Measurements from ENCODE around the gene CORO2A. TPM values are rescaled to one million over a fixed set of nuclear protein-coding genes. Genes with fewer than 3 reads are reported as not detected.
A peak's percentile ranks its signal among the peaks of the same experiment; 100 is the strongest.

Gene CORO2A
- total RNA-seq, 1 experiment from 2014 or later: 4.3 TPM

DNA sequence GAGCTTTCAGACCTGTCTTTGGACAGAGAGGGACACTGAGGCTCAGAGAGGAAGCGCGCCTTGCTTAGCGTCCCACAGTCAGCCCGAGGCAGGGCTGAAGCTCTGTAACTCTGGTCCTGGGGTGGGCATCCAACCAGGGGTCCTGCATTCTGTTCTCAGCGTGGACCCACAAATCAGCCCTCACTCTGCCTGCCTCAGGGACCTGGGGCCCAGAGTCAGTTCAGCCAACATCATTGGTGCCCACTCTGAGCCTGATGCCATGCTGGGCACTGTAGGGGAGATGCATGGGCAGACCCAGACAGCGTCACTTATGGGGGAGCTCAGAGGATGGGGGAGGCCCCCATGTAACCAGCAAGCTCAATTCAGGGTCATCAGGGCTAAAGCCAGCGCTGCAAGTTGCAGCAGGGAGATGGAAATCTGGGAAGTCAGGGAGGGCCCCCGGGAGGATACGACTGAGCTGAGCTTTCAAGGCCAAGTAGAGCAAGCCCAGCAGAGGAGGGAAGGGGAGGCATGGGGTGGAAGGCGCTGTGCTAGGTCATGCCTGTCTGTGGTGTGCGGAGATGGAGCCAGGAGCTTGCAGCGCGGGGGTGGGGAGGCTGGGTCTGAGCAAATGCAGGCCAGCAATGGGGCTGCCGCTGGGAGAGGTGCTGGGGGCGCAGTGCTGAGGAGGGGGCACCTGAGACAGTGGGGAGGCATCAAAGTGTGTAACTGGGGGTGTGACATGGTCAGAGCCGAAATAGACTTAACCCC lies 21.1 kb downstream of the CORO2A start:
- no peak for DNase-seq (ENCODE audit: low read depth)

DNA sequence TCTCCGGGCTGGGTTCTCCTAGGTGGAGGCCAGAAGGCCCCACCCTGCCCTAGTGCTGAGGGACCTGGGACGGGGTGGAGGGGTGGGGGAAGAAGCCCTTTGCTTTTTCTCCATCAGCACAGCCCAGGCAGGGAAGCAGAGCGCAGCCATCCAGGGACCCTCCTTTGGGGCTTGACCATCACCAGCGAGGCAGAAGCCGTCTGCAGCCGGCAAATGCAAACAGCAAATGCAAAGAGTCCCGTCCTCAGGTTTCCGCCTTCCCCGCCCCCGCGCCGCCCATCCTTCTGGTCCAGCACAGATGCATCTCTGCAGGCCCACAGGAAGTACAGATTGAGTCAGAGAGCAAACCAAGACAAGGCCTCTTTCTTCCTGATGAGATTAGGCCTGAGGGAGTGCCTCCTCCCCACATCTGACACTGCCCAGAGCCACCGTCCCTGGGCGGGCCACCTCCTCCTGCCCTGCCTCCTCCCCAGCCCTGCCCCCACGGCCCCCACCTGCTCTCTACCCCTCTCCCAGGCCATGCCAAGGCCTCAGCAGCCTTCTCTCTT lies 23.4 kb downstream of the CORO2A start:
- DNase-seq (ENCODE audit: low read depth): peak; percentile 31

DNA sequence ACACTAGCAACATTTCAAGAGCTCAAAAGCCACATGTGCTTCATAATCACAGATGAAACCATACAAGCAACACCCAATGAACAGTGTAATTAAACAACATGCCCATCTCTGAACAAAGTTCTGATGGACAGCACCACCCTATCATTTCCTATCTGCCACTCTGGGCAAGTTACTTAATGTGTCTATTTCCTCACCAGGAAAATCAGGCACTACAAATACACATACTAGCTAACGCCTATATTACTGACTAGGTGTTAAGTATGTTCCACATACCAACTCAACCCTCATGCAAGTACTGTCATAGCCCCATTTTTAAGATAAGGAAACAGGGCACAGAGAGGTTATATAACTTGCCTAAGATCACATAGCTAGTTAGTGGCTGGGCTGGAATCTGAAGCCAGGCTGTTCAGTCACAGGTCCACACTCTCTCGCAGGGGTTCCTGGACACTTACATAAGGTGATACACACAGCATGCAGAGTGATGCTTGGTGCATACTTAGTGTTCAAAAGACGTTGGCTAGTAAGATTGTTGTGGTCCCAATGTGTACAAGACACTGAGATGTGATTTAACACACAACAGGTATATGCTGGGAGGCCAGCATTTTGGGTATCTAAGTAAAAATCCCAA lies 24.2 kb downstream of the CORO2A start:
- no peak for DNase-seq (ENCODE audit: low read depth)

DNA sequence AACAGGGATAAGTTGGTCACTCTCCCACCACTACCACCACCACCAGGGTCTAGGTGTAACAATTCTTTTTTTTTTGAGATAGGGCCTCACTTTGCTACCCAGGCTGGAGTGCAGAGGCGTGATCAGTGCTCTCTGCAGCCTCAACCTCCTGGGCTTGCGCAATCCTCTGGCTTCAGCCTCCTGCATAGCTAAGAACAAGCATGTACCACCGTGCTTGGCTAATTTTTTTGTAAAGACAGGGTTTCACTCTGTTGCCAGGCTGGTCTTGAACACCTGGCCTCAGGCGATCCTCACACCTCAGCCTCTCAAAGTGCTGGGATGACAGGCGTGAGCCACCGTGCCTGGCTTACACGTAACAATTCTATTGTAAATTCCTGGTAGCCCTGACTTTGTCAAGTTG lies 27.5 kb downstream of the CORO2A start:
- DNase-seq (ENCODE audit: low read depth): no peak

DNA sequence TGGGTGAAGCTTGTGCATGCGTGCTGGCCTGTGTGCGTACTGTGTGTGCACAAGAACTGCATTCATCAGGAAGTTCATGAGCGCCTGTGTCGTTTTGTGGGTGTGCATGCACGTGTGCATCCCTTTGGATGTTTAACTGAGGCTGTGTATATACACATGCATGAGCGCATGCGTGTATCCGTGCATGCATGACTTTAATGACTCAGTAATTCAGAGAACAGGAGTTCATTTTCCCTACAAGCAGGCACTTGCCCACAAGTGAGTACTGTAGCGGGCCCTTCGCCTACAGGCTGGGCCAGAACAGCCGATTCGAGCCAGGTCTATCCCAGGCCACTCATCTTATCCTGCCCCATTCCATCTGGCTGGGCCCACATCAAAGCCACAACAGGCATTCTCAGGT lies 29.8 kb downstream of the CORO2A start:
- no peak for DNase-seq (ENCODE audit: low read depth)

- no peak for DNase-seq (ENCODE audit: low read depth)
Observed at GRCh38 chr9:98161851-98162250, 30.6 kb downstream of the CORO2A start.

- no peak for DNase-seq (ENCODE audit: low read depth)
Observed at GRCh38 chr9:98159790-98160189, 32.6 kb downstream of the CORO2A start.

GRCh38 chr9:98159301-98159700 lies 33.1 kb downstream of the CORO2A start:
- DNase-seq (ENCODE audit: low read depth): no peak

- no peak for DNase-seq (ENCODE audit: low read depth)
Observed at GRCh38 chr9:98158071-98158831, 34.2 kb downstream of the CORO2A start.

- no peak for DNase-seq (ENCODE audit: low read depth)
Observed at GRCh38 chr9:98157372-98157771, 35.1 kb downstream of the CORO2A start.

GRCh38 chr9:98154678-98155077 lies 37.8 kb downstream of the CORO2A start:
- no peak for DNase-seq (ENCODE audit: low read depth)

DNA sequence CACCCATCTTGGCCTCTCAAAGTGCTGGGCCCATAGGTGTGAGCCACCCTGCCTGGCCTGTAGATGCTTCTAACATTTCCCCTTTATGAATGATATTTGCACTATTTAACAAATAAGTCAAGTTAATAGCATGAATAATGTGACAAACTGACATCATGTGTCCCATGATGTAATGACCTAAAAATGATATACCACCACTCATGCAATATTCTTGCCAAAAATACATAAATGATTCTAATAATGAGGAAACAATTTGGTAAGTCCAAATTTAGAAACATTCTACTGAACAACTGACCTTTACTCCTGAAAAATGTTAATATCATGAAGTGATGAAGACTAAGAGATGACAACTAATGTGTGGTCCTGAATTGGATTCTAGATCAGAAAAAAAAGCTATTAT lies 39.9 kb downstream of the CORO2A start:
- DNase-seq (ENCODE audit: low read depth): no peak

DNA sequence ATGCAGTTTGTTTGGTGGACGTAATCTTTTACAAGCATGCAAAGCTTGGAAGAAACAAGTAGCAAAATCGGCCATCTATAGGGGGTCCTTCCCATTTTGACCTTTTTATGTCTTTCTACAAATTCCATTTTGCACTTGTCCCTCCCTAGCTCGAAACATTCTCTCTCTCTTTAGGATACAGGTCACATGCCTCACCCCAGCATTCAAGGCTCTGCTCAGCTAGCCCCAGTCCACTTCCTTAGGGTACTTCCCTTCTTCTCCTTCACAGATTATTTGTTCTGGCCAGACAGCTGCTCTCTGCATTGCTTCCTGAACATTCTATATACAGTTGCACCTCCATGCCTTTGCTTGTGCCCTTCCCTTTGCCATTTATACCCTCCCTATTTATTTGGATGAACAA lies 41.7 kb downstream of the CORO2A start:
- DNase-seq (ENCODE audit: low read depth): no peak

GRCh38 chr9:98150164-98150563 lies 42.3 kb downstream of the CORO2A start:
- no peak for DNase-seq (ENCODE audit: low read depth)

- DNase-seq (ENCODE audit: low read depth): no peak
Observed at GRCh38 chr9:98149422-98149821, 43.0 kb downstream of the CORO2A start.

- DNase-seq (ENCODE audit: low read depth): no peak
Observed at GRCh38 chr9:98148486-98148885, 44.0 kb downstream of the CORO2A start.

- DNase-seq (ENCODE audit: low read depth): peak; percentile 38
Observed at GRCh38 chr9:98147582-98147981, 44.9 kb downstream of the CORO2A start.

DNA sequence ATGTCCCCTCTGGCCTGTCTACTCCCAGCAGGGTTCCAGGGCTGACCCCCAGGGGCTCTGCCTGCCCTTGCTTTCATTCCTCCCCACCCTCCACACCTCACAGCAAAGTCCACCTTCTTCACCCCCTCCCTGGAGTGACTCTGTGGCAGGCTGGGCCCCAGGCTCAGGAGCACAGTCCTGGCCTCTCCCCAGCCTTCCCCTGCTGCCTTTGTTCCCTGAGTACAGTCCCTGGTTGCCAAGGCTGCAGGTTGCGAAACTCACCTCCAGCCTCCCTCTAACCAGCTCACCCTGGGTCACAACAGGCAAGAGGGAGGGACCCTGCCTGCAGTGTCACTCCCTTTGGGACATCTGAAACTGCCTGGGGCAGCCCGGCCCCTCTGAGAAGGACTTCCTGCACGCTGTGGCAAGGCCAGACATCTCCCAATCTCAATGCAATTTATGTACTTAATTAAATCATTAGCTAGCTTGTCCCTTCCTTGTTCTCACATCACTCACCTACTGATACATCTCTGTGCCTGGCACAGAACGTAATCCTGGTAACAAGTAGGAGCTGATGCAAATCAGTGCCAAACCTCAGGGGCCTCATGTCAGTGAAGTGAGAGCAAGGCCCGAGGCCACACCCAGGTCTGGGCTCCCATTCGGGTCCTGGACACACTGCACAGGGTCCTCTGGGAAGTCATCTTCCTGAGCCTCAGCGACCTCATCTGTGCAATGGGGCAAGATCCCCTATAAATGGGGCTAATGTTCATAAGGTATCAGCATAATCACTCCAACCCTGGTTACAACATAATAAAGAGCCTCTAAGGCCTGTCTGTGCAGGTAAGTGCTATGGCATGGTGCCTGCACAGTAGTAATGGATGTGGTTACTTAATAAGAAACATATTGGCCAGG lies 46.1 kb downstream of the CORO2A start:
- DNase-seq (ENCODE audit: low read depth): peak; percentile 85

GRCh38 chr9:98144631-98145030 lies 47.8 kb downstream of the CORO2A start:
- DNase-seq (ENCODE audit: low read depth): no peak

GRCh38 chr9:98144076-98144475 lies 48.4 kb downstream of the CORO2A start:
- no peak for DNase-seq (ENCODE audit: low read depth)

DNA sequence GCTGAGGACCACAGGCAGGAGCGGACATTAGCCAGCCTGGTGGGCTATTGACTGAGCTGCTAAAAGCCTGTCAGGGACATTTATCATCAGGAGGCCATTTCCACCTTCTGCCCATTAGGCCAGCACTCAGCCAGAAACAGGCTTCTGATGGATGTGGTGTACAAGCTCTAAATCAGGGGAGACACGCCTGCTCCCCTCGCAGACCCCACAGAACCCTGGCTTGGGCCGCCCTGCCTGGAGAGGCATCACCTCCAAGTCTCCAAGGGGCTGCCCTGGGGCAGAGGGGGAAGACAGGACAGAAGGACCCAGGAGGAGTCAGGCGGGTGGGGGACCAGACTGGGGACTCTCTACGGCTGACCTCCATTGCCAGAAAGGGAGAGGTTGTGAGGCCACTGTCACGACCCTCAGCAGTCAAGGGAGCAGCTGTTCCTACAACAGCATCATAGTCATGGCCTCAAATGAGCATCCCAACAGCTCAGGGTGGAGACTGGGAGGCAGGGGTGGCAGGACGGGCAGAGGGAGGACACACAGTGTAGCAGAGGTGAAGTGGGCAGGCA lies 49.4 kb downstream of the CORO2A start:
- no peak for DNase-seq (ENCODE audit: low read depth)

All from M059J (cell line).